ENCODE measurements around the gene LBH.

- TF ChIP-seq POLR2A (IDR thresholded peaks at IDR 0.05) (no peak), CTCF (IDR thresholded peaks at IDR 0.05) (no peak)
Observed at GRCh38 chr2:30252723-30253701, 21.7 kb downstream of the LBH start.

Measured in lower leg skin (tissue), 3 donors.